ENCODE measurements around the gene RORC.

DNA sequence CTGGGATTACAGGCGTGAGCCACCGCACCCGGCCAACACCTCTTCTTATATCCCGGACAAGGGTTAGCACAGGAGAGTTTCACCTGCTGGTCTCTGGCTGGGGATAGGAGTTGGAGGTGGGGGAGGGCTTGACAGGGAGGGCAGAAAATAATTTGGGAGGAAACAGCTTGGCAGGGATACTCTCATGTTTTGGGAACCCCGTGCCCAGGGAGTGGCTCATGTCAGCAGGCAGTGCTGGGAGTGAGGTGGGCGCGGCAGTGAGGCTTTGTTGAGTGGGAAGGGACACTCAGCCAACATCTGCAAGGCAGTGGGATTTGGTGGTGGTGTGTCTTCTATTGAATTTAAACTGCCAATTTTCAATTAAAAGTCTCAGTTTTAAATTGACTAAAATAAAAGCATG is 23.1 kb upstream of the RORC start:
- TF ChIP-seq POLR2AphosphoS5 (IDR thresholded peaks at IDR 0.05): no peak
- TF ChIP-seq, protein P1, sequence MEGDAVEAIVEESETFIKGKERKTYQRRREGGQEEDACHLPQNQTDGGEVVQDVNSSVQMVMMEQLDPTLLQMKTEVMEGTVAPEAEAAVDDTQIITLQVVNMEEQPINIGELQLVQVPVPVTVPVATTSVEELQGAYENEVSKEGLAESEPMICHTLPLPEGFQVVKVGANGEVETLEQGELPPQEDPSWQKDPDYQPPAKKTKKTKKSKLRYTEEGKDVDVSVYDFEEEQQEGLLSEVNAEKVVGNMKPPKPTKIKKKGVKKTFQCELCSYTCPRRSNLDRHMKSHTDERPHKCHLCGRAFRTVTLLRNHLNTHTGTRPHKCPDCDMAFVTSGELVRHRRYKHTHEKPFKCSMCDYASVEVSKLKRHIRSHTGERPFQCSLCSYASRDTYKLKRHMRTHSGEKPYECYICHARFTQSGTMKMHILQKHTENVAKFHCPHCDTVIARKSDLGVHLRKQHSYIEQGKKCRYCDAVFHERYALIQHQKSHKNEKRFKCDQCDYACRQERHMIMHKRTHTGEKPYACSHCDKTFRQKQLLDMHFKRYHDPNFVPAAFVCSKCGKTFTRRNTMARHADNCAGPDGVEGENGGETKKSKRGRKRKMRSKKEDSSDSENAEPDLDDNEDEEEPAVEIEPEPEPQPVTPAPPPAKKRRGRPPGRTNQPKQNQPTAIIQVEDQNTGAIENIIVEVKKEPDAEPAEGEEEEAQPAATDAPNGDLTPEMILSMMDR (IDR thresholded peaks at IDR 0.05): no peak

Measured in stomach (tissue), 4 donors.